GM12864 (cell line): ENCODE results near the gene ZNF878.

Experiments
- DNase-seq: peaks from one replicate; pipeline ENCODE4 v3.0.0-alpha.2; 2011; ENCODE audit warnings: low read depth
- H3K4me3 ChIP-seq: 2 replicates; pipeline ENCODE4 v1.5.1; 2011; ENCODE audit warnings: mild to moderate bottlenecking, low read depth, low read length, control low read depth
- TF ChIP-seq, protein P1 (sequence below): IDR thresholded peaks from 2 replicates; pipeline ENCODE4 v1.5.1; 2011; ENCODE audit warnings: low read depth, mild to moderate bottlenecking, moderate library complexity, low read length, control low read depth, inconsistent platforms; ENCODE audit errors: missing control alignments

ZNF878 gene

DNA sequence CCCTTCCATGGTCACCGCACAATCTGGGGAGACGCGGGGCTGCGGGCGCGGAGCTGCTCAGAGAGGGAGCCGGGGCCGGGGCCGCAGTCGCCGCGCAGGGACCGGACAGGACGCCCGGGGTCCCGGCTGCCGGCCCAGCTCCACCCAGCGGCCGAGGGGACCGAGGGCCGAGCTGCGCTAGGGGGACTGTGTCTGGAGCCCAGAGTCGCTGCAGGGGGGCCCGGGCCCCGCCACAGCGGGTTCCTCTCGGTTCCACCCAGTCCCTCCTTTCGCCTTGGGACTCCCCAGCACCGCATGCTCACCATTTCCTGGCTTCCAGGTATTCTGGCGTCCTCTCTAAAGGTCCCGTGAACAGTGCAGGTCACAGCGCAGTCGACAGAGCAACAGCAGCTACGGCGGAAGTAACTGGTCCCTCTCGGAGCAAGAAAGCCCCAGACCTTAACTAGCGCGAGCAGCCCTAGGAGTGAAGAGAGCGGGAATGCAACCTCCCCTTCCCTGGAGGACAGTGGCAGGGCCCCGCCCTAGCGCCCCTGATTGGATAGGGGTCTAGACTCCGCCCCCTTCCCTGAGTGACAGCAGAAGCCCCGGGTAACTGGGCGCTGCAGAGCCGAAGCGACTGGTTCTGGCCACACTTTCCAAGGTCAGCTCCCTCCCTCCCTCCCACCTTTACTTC lies at the start of gene ZNF878:
TSS of gene ZNF878 (minus strand) at position 465 of the 673 bp plus-strand sequence. CDS start at position 305, 160 bp downstream.
- peak within 1 kb of the TSS; percentile 77 for H3K4me3 ChIP-seq
- TF ChIP-seq, protein P1, sequence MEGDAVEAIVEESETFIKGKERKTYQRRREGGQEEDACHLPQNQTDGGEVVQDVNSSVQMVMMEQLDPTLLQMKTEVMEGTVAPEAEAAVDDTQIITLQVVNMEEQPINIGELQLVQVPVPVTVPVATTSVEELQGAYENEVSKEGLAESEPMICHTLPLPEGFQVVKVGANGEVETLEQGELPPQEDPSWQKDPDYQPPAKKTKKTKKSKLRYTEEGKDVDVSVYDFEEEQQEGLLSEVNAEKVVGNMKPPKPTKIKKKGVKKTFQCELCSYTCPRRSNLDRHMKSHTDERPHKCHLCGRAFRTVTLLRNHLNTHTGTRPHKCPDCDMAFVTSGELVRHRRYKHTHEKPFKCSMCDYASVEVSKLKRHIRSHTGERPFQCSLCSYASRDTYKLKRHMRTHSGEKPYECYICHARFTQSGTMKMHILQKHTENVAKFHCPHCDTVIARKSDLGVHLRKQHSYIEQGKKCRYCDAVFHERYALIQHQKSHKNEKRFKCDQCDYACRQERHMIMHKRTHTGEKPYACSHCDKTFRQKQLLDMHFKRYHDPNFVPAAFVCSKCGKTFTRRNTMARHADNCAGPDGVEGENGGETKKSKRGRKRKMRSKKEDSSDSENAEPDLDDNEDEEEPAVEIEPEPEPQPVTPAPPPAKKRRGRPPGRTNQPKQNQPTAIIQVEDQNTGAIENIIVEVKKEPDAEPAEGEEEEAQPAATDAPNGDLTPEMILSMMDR: peak; percentile 24
- DNase-seq: peak; percentile 72

DNA sequence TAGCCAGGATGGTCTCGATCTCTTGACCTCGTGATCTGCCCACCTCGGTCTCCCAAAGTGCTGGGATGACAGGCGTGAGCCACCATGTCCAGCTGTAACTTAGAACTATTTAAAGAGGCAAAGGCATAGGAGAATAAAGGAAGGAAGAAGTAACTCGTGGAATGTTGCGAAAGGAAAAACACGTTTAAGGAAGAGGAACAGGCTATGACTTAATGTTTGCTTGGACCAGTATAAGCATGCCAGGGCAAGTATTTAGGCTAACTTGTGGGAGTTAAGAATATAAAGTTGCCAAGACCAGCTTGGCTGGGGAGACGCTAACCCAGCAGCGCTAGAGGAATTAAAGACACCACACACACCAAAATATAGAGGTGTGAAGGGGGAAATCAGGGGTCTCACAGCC lies 45.3 kb upstream of the ZNF878 start:
- TF ChIP-seq, protein P1: no peak
- no peak for DNase-seq
- H3K4me3 ChIP-seq: no peak overlapping the region

DNA sequence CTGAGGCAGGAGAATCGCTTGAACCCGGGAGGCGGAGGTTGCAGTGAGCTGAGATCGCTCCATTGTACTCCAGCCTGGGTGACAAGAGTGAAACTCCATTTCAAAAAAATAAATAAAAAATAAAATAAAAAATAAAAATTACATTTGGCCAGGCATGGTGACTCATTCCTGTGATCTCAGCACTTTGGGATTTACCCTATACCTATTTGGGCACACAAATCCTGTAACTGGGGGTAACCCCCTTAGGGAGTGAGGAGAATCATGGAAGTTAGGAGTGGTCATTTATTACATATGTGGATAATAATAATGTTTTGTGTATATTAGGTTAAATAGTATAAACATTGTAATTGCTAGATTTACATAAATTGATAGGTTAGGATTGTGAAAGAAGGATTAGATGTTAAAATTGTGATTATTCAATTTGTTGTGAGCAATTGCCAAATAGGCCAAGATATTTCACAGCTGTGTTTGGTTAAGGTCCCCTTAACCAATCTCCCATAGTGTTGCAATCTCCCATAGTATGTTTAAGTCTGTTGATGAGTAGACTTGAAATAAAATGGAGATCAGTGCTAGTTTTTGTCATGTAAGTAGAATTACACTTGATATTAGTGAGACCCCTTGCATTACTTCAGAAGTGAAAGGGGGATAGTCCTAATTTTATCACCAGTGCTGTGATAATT lies 42.5 kb upstream of the ZNF878 start:
- TF ChIP-seq, protein P1: no peak
- no peak for DNase-seq
- no peak overlapping the region for H3K4me3 ChIP-seq

DNA sequence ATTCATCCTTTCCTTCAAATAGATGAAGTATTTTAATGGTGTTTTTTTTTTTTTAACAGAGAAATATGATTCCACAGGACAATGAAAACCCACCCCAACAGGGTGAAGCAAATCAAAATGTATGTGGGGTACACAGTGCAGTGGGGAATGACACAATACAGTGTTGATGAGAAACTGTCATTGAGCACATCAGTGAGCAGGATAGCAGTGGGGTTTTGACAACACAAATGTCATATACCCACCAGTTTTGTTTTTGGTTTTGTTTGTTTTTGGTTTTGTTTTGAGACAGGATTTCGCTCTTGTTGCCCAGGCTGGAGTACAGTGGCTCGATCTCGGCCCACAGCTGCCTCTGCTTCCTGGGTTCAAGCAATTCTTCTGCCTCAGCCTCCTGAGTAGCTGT lies 41.0 kb upstream of the ZNF878 start:
- TF ChIP-seq, protein P1: no peak

DNA sequence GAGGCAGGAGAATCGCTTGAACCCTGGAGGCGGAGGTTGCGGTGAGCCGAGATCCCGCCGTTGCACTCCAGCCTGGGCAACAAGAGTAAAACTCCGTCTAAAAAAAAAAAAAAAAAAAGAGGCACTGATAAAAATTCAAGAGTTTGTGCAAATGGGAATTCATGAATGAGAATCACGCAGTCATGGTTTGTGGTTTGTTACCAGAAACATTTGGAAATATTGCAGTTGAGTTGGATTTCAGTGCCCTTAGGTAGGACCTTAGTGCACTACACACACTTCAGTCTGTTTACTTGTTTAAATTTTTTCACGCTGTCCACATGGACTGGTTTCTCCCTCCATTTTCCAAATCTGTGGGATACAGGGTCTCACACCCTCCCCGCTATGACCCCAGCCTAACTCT lies 40.2 kb upstream of the ZNF878 start:
- peak overlapping the region; percentile 75 for H3K4me3 ChIP-seq
- TF ChIP-seq, protein P1: no peak

More for the DNA sequence above, 41.0 kb upstream of the ZNF878 start:
- no peak overlapping the region for H3K4me3 ChIP-seq
- no peak for DNase-seq

DNA sequence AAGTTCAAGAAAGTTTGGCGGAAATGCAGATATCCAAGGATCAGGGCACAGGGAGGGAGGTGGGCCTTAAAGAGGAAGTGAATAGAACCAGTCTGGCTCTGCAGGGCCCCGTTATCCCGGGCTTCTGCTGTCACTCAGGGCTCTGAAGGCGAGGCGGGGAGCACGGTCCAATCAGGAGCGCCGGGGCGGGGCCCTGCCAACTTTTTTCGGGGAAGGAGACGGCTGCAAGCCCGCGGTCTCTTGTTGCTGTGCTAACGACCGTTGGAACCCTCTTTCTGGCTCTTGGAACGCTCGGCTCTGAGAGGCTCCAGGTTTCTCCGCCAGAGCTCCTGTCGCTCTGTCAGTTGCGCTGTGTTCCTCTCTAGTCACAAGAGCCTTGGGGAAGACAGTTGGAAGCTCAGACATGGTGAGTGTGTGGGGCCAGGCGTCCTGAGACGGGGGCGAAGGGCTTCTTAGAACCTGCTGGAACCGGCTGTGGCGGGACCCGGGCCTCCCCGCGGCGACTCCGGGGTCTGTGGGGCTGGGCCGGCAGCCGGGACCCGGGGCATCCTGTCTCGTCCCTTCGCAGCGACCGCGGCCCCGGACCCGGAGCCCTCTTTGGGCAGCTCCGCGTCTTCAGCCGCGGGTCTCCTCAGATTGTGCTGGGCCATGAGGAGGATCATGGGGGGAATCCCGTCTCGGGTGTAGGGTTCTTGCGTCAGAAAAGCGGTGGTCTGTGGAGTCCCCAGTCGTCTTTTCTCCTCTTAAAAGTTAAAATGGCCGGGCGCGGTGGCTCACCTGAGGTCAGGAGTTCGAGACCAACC lies 39.5 kb upstream of the ZNF878 start:
- H3K4me3 ChIP-seq: peak overlapping the region; percentile 75
- peak; percentile 53 for DNase-seq
- TF ChIP-seq, protein P1: no peak

More for the DNA sequence above, 40.2 kb upstream of the ZNF878 start:
- no peak for DNase-seq
